Activated CD4-positive, alpha-beta T cell treated with anti-CD3 and anti-CD28 coated beads, Interleukin-2, amount 50 U/mL, for 1 hour (primary cell): ENCODE data around the gene PDK3.
A peak's percentile ranks its signal among the peaks of the same experiment; 100 is the strongest.

Experiments used
- DNase-seq: peaks from one replicate; pipeline ENCODE4 v3.0.0-alpha.2; 2020

The PDK3 gene

DNA sequence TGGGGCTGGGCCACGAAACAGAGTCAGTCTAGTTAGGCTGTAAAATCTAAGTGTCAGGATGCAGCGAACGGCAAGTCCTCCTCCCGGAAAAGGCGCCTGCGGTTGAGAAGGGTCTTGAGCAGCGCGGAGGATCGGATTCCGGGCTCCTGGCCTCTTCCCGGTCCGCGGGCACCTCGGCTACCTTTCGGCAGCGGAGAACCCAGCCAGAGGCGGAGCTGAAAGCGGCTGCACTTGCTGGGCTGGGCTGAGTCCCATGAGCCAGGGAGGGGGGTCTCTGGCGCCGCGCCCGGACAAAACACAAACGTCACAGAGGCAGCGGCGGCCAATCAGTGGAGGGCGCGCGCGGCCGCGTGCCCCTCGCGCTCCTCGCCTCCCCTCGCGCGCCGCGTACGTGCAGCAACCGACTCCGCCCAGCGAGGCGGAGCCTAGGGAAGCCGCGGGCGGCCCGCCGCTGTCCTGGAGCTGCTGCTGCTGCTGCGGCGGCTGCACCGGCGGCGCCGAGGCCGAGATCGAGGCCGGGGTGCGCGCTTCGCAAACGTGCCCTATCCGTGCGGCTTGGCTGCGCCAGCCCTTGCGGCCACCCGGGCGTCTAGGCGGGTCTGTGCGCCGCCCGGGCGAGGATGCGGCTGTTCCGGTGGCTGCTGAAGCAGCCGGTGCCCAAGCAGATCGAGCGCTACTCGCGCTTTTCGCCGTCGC lies at the start of gene PDK3:
TSS of gene PDK3 (plus strand) at position 451 of the 696 bp plus-strand sequence. CDS start at position 621, 170 bp downstream.
- peak; percentile 84 for DNase-seq

DNA sequence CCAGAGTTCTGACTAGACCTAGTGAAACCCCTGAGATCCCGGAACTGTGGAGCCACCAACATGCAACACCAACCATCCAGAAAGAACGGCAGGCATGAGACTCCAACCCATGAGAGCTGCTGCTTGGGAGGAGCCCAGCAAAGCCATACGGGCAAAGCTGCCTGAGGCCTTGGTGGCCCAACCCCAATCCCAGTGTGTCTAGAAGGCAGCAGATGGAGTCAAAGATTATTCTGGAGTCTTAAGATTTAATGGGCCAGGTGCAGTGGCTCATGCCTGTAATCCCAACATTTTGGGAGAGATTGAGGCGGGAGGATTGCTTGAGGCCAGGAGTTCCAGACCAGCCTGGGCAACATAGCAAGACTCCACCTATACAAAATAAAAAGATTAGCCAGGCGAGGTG lies 49.2 kb upstream of the PDK3 start:
- no peak for DNase-seq

DNA sequence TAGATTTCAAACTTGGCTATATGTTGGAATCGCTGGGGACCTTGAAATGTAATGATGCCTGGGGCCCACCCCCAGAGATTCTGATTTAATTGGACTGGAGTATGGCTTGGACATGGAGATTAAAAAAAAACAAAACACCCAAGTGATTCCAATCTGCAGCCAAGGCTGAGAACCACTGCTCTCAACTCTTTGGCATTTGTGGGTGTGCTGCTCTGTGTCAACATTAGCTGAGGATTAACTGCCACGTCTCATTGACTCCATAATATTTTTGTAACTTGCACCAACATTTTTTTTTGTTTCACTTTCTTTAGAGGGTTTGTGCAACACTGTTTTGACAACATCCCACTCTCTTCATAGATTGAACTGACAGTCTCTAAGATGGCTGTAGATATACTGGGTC lies 41.1 kb upstream of the PDK3 start:
- DNase-seq = no peak

GRCh38 chrX:24424948-24425347 lies 40.1 kb upstream of the PDK3 start:
- DNase-seq = no peak

GRCh38 chrX:24425806-24426205 lies 39.3 kb upstream of the PDK3 start:
- no peak for DNase-seq

DNA sequence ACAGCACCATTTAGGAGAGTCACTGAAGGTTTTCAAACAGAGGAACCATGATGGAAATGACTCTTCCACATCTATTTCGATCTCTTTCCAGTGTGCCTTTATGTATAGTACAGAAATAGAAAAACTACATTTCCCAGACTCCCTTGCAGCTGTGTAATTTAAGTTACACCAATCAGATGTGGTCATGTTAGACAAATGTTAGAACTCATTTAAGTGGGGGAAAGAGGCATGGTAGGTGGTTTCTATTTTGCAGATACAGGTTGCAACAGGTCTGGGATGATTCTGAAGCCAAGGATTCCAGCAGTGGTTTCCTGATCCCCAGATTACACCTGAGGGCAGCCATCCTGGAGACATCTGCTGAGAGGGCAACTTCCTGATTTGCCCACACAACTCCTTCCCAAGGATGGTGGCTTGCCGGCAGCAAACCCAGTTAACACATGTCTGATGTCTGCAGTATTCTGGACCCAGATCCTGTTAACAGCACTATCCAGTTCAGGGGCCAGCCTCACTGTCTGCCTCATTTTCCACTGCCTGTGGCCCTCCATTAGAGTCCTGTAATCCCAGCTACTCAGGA lies 38.7 kb upstream of the PDK3 start:
- DNase-seq = no peak

DNA sequence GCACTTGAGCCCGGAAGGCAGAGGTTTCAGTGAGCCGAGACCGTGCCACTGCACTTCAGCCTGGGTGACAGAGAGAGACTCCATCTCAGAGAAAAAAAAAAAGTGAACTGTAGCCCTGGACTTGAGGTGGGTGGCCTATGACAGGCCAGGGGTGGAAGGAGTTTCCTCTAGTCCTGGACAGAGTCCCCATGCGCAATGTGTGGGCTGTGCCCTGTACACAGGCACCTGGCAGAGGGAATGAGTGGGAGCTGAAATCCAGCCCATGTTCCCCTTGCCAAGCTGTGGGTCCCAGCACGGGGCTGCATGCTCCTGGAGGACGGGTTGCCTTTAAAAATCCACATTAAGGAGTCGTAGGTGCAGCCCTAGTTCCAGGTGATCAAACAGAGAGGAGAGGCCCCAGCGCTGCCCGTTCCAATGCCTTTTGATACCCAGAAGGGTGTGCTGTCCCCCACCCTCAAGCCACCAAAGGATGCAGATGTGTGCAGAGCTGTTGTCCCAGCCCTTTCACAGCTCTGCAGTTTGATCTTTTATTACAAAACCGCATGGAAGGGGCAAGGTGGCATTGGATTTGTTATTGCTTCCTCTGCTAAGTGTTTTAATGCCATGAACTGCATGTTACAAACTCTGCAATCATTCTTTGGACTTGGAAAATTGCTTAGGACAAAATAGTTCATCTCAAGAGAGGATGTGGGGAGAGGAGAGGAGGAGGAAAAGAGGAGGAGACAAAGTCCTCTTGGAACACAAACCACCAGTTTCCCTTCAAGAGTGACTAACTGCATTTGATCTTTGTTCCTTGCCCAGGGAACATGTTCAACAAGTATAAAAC lies 38.0 kb upstream of the PDK3 start:
- DNase-seq = no peak

GRCh38 chrX:24427747-24428019 lies 37.4 kb upstream of the PDK3 start:
- no peak for DNase-seq

GRCh38 chrX:24428516-24428915 lies 36.6 kb upstream of the PDK3 start:
- DNase-seq = no peak

DNA sequence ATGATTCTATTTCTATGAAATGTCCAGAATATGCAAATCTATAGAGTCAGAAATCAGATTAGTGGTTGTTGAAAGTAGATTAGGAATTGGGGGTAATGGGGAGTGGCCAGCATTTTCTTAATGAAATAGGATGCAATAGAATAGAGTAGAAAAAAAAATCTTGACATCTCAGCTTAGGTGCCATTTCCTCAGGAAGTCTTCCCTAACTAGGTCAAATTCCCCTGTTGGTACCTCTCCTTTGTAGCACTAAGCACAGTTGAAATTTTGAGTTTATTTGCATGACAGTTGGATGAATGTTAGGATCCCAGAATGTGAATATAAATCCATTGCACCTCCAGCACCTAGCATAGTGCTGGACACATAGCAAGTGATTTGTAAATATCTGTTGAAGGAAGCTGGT lies 30.0 kb upstream of the PDK3 start:
- no peak for DNase-seq

DNA sequence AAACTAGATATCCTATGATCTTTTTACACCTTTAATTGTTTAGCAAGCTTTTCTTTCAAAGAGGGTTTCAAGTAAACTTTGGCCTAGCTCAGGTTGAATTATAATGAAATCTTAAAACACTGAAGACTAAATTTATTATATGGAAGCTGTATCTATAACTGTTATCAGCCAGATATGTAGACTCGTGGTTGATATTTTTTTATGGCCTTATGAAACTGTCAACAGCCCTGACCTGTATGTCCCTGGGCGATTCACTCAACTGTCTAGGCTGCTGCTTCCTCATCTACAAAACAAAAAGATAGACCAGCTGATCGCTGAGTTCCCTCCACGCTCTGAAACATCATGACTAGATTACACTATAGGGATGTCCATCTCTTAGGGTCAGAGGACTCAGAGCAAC lies 21.2 kb upstream of the PDK3 start:
- no peak for DNase-seq

GRCh38 chrX:24444645-24445044 lies 20.4 kb upstream of the PDK3 start:
- no peak for DNase-seq

- no peak for DNase-seq
Observed at GRCh38 chrX:24448762-24449250, 16.3 kb upstream of the PDK3 start.

- DNase-seq = no peak
Observed at GRCh38 chrX:24463077-24463476, 2.0 kb upstream of the PDK3 start.

GRCh38 chrX:24464498-24464835 lies 619 bp upstream of the PDK3 start:
- no peak for DNase-seq

DNA sequence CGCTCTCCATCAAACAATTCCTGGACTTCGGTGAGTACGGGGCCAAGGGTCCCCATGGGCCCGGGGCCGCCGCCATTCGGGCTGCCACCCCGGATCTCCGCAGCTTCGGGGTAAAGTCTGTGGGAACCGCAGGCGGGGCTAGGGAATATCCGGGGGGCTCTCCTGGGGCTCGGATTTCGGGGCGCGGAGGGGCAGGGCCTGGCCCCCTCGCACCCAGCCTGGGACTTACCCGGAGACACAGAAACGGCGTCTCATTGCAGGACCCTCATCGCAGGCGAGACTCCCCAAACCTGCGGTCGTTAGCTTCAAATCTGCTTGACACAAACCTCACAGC lies 413 bp downstream of the PDK3 start:
- peak; percentile 3 for DNase-seq

- DNase-seq = no peak
Observed at GRCh38 chrX:24466025-24466424, 939 bp downstream of the PDK3 start.

DNA sequence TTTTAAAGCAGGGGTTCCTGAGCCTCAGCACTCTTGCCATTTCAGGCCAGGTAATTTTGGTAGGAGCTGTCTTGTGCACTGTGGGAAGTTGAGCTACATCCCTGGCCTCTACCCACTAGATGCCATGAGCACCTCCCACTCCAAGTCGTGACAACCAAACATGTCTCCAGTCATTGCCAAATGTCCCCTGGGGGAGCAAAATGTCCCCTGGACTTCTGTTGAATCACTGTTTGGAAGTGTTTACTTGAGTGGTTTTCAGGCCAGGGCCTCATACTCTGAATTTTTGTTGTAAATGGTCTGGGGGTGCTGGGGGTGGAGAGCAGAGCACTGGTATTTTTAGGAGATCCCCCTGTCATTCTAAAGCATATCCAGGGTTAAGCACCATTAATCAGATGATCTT lies 3.2 kb downstream of the PDK3 start:
- no peak for DNase-seq

GRCh38 chrX:24471808-24472207 lies 6.7 kb downstream of the PDK3 start:
- no peak for DNase-seq

DNA sequence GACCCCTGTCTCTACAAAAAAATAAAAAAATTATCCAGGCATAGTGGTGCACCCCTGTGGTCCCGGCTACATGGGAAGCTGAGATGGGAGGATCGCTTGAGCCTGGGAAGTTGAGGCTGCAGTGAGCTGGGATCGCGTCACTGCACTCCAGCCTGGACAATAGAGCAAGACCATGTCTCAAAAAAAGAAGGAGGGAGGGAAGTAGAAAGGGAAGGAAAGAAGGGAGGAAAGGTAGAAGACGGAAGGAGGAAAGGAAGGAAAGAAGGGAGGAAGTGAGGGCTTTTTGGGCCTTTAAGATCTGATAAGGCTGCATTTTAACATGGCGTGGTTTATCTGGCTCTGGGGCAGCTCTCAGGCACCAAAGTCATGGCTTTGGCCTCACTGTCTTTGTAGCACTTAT lies 10.4 kb downstream of the PDK3 start:
- no peak for DNase-seq

- no peak for DNase-seq
Observed at GRCh38 chrX:24478509-24478908, 13.4 kb downstream of the PDK3 start.

DNA sequence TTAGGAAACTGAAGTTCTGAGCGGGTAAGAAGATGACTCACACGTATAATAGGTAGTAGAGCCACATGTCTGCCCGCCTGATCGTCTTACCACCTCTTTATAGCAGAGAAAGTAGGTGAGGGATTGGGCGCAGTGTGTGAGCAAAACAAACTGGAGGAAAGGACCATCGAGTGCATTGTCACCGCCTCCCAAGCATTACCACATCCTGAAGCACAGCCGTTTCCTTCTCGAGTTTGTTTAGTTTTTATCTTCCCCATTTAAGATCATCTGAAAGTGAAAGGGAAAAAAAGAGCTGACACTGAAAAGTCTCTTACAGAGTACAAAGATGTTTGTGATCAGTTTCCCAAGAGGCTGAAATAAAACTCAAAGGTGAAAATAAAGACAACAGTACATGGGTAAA lies 14.8 kb downstream of the PDK3 start:
- peak; percentile 56 for DNase-seq

GRCh38 chrX:24480400-24480865 lies 15.3 kb downstream of the PDK3 start:
- DNase-seq = no peak

DNA sequence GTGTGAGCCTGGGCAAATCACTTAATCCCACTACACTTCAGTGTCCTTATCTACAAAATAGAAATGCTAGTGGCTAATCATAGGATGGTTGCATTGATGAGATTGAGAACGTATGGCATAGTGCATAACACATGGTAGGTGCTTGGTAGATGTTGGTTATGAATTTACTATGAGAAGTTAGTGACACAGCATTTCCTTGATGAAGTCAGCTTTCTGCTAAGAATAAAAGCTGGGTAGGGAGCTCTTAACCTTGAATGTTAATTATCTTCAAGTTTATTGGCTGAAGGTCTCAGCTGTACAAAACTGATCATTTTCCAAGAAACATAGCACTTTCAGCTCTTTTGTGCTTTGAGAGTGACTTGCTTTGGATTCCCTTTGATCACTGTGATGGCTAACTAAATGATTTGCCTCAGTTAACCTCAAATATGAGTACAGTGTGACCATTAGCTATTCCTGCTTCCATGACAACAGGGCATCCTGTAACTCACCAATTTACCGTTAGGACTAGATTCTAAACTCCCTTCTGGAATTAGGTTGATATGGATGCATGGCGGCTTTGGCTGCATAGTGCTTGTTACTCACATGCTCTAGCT lies 17.8 kb downstream of the PDK3 start:
- no peak for DNase-seq
